Type B pancreatic cell (in vitro differentiated cells): ENCODE results near the gene EPAS1. TPM values are rescaled to one million over a fixed set of nuclear protein-coding genes. Genes with fewer than 3 reads are reported as not detected.
A peak's percentile ranks its signal among the peaks of the same experiment; 100 is the strongest.

Experiments used
- DNase-seq: peaks from one replicate; pipeline ENCODE4 v3.0.0; 2021; ENCODE audit warnings: mixed read lengths; ENCODE audit not compliant: unreplicated experiment; ENCODE audit errors: extremely low spot score
- H3K27ac Mint-ChIP-seq: 2 replicates; pipeline ENCODE4 v1.8.0; 2021; ENCODE audit warnings: mild to moderate bottlenecking, mixed read lengths
- H3K27me3 Mint-ChIP-seq: 2 replicates; pipeline ENCODE4 v1.8.0; 2021; ENCODE audit warnings: mixed read lengths
- H3K36me3 Mint-ChIP-seq: 2 replicates; pipeline ENCODE4 v1.8.0; 2021; ENCODE audit warnings: mixed read lengths
- H3K4me1 Mint-ChIP-seq: one replicate; pipeline ENCODE4 v1.8.0; 2021; ENCODE audit warnings: mixed read lengths; ENCODE audit not compliant: unreplicated experiment
- H3K4me3 Mint-ChIP-seq: 2 replicates; pipeline ENCODE4 v1.8.0; 2021; ENCODE audit warnings: mild to moderate bottlenecking, mixed read lengths
- H3K9me3 Mint-ChIP-seq: 2 replicates; pipeline ENCODE4 v1.8.0; 2021; ENCODE audit warnings: mixed read lengths
- total RNA-seq: library from RNA; stranded (reverse); gene quantifications from 2 replicates; pipeline ENCODE4 v1.2.1, GENCODE V29; 2021; ENCODE audit warnings: low replicate concordance
- TF ChIP-seq, protein P1 (sequence below): fragments of 200-600 bp; sonication (generic); conservative IDR thresholded peaks from 2 replicates; pipeline ENCODE4 v1.5.0; 2021; ENCODE audit warnings: antibody characterized with exemption, mild to moderate bottlenecking

The EPAS1 gene
- total RNA-seq, 1 donor from 2014 or later, result 59.8 TPM

DNA sequence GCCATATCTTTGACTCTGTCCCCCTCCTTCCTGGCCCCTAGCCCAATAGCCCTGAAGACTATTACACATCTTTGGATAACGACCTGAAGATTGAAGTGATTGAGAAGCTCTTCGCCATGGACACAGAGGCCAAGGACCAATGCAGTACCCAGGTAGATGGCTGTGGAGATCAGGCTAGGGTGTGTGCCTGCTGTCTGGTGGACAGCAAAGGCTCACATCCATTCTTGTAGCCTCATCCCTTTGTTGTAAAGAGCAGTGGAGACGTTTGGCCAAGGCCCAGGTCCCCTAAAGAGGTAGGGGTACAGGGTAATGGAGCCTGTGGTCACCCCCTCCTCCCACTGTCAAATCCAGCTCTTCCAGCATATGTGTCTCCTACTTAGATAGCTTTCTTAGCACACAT is 81.4 kb downstream of the EPAS1 start:
- H3K27ac Mint-ChIP-seq, result no peak overlapping the region
- H3K36me3 Mint-ChIP-seq, result peaks cover 19% of the 10 kb centered on the region
- no peak for DNase-seq
- no peak overlapping the region for H3K4me3 Mint-ChIP-seq
- H3K27me3 Mint-ChIP-seq, result no peaks in the 10 kb centered on the region
- TF ChIP-seq, protein P1, sequence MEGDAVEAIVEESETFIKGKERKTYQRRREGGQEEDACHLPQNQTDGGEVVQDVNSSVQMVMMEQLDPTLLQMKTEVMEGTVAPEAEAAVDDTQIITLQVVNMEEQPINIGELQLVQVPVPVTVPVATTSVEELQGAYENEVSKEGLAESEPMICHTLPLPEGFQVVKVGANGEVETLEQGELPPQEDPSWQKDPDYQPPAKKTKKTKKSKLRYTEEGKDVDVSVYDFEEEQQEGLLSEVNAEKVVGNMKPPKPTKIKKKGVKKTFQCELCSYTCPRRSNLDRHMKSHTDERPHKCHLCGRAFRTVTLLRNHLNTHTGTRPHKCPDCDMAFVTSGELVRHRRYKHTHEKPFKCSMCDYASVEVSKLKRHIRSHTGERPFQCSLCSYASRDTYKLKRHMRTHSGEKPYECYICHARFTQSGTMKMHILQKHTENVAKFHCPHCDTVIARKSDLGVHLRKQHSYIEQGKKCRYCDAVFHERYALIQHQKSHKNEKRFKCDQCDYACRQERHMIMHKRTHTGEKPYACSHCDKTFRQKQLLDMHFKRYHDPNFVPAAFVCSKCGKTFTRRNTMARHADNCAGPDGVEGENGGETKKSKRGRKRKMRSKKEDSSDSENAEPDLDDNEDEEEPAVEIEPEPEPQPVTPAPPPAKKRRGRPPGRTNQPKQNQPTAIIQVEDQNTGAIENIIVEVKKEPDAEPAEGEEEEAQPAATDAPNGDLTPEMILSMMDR, result no peak
- H3K9me3 Mint-ChIP-seq, result no peaks in the 10 kb centered on the region
- peaks cover 11% of the 10 kb centered on the region for H3K4me1 Mint-ChIP-seq

DNA sequence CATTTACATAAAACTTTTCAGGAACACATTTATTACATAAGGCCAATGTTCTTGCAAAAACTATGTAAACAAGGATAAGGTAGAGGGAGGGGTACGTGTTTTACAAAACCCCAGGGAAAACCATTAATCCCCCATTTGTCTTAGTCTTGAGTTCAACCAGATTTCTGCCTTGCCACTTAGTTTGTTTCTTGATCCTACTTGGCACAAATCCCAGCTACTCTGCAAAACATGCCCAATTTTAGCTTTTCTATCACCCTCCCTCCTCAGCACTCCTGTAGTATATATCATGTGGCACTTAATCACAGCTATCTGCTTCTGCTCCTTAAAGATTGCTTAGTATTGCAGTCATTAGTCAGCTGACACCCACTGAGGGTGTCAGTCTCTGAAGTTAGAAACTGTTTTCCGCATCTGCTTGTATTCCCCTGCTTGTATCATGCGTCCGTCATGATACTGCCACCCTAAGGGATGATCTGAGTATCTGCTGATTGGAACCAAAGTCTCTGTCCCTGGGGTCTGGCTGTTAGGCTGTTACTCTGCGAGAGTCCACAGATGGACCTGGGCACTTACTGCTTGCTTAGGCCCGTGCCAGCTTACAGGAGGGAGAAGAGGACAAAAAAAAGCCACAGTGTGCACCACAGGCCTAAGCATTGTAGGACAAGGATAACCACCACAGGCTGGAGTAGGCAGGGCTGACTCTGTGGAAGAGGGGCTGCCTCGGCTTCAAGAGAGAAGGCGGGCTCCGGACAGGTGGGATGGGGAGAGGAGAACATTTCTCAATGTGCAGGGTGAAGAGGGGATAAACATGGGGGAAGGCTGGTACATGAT is 82.2 kb downstream of the EPAS1 start:
- TF ChIP-seq, protein P1, result no peak
- Mint-ChIP-seq H3K27ac (peak overlapping the region; percentile 8), H3K36me3 (peaks cover 20% of the 10 kb centered on the region), H3K27me3 (no peaks in the 10 kb centered on the region), H3K4me1 (peaks cover 11% of the 10 kb centered on the region), H3K9me3 (no peaks in the 10 kb centered on the region), H3K4me3 (no peak overlapping the region)
- DNase-seq, result no peak

GRCh38 chr2:46380038-46380940 is 83.1 kb downstream of the EPAS1 start:
- no peak overlapping the region for H3K4me3 Mint-ChIP-seq
- peak; percentile 44 for DNase-seq
- H3K36me3 Mint-ChIP-seq, result peaks cover 20% of the 10 kb centered on the region
- no peak overlapping the region for H3K27ac Mint-ChIP-seq
- H3K9me3 Mint-ChIP-seq, result no peaks in the 10 kb centered on the region
- H3K4me1 Mint-ChIP-seq, result peaks cover 11% of the 10 kb centered on the region
- no peaks in the 10 kb centered on the region for H3K27me3 Mint-ChIP-seq
- TF ChIP-seq, protein P1, result no peak

GRCh38 chr2:46381263-46381849 is 84.1 kb downstream of the EPAS1 start:
- Mint-ChIP-seq H3K36me3 (peaks cover 16% of the 10 kb centered on the region), H3K4me1 (peaks cover 11% of the 10 kb centered on the region), H3K4me3 (no peak overlapping the region), H3K27ac (no peak overlapping the region), H3K9me3 (no peaks in the 10 kb centered on the region), H3K27me3 (no peaks in the 10 kb centered on the region)
- DNase-seq, result peak; percentile 47
- TF ChIP-seq, protein P1, result no peak

DNA sequence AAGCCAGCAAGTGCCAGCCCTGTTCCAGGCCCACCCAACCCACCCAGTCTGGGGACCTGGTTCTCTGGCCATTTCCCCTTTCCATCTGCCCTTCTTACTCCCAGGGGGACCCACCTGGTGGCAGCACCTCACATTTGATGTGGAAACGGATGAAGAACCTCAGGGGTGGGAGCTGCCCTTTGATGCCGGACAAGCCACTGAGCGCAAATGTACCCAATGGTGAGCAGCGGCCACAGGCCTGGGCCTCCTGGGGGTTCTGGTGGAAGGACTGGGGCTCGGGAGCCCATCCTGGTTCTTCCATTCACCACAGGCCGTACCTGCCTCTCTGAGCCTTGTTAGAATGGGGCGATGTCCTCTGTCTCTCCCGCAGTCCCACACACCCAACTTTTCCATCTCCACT is 84.7 kb downstream of the EPAS1 start:
- DNase-seq, result peak; percentile 34
- H3K9me3 Mint-ChIP-seq, result no peaks in the 10 kb centered on the region
- TF ChIP-seq, protein P1, result no peak
- H3K27ac Mint-ChIP-seq, result no peak overlapping the region
- H3K4me1 Mint-ChIP-seq, result peaks cover 11% of the 10 kb centered on the region
- H3K27me3 Mint-ChIP-seq, result no peaks in the 10 kb centered on the region
- peaks cover 15% of the 10 kb centered on the region for H3K36me3 Mint-ChIP-seq
- no peak overlapping the region for H3K4me3 Mint-ChIP-seq
